Measurements from ENCODE around the gene CDCP1.

The CDCP1 gene

GRCh38 chr3:45186871-45187270 is 40.7 kb upstream of the CDCP1 start:
- DNase-seq (ENCODE audit: low spot score): no peak
- no peak for TF ChIP-seq CTCF (IDR thresholded peaks at IDR 0.05; ENCODE audit: extremely low read depth, insufficient read depth, missing control alignments)
- in situ Hi-C loops (cut with MboI; ENCODE audit: low pct_unique_long_range_greater_than_20kb, low sequenced_read_pairs, unreplicated experiment): no loop called here

- TF ChIP-seq CTCF (IDR thresholded peaks at IDR 0.05; ENCODE audit: extremely low read depth, insufficient read depth, missing control alignments): no peak
- no peak for DNase-seq (ENCODE audit: low spot score)
- in situ Hi-C loops (cut with MboI; ENCODE audit: low pct_unique_long_range_greater_than_20kb, low sequenced_read_pairs, unreplicated experiment): no loop called here
Observed at GRCh38 chr3:45185461-45185860, 39.3 kb upstream of the CDCP1 start.

- DNase-seq (ENCODE audit: low spot score): no peak
- in situ Hi-C loops (cut with MboI; ENCODE audit: low pct_unique_long_range_greater_than_20kb, low sequenced_read_pairs, unreplicated experiment): no loop called here
- no peak for TF ChIP-seq CTCF (IDR thresholded peaks at IDR 0.05; ENCODE audit: extremely low read depth, insufficient read depth, missing control alignments)
Observed at GRCh38 chr3:45185052-45185451, 38.9 kb upstream of the CDCP1 start.

GRCh38 chr3:45183872-45184262 is 37.7 kb upstream of the CDCP1 start:
- no peak for TF ChIP-seq CTCF (IDR thresholded peaks at IDR 0.05; ENCODE audit: extremely low read depth, insufficient read depth, missing control alignments)
- in situ Hi-C loops (cut with MboI; ENCODE audit: low pct_unique_long_range_greater_than_20kb, low sequenced_read_pairs, unreplicated experiment): no loop called here
- DNase-seq (ENCODE audit: low spot score): no peak

GRCh38 chr3:45182915-45183871 is 37.0 kb upstream of the CDCP1 start:
- DNase-seq (ENCODE audit: low spot score): no peak
- TF ChIP-seq CTCF (IDR thresholded peaks at IDR 0.05; ENCODE audit: extremely low read depth, insufficient read depth, missing control alignments): no peak
- in situ Hi-C loops (cut with MboI; ENCODE audit: low pct_unique_long_range_greater_than_20kb, low sequenced_read_pairs, unreplicated experiment): no loop called here

- in situ Hi-C loops (cut with MboI; ENCODE audit: low pct_unique_long_range_greater_than_20kb, low sequenced_read_pairs, unreplicated experiment): no loop called here
- TF ChIP-seq CTCF (IDR thresholded peaks at IDR 0.05; ENCODE audit: extremely low read depth, insufficient read depth, missing control alignments): no peak
- DNase-seq (ENCODE audit: low spot score): no peak
Observed at GRCh38 chr3:45181496-45181895, 35.3 kb upstream of the CDCP1 start.

Data from GM13977 (cell line).